ENCODE results near the gene NTRK2. TPM values are rescaled to one million over a fixed set of nuclear protein-coding genes. Genes with fewer than 3 reads are reported as not detected.

Gene NTRK2
- total and polyA plus RNA-seq, 2 experiments from 2014 or later = 0.99 to 3.7 TPM

DNA sequence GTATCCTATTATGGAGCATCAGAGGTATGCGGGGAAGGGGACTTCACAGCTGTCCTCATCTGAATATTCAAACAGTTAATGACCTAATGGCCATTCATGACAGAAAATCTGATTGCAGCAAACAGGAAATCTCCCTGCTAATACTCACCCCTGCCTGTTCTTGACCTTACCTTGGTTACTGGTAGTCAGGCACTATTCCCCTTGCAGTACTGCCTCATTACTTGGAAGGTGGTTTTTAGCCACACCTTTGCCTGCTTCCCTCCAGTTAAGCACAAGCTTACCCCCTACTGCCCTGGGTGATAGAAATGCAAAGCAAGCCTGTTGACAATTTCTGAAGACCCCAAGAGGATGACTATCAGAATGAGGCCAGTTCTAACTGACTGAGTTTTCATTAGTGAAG is 332.4 kb downstream of the NTRK2 start:
- Histone ChIP-seq H3K27me3 (no peaks in the 10 kb centered on the region), H3K4me2 (no peak overlapping the region), H3K4me3 (no peak overlapping the region), H4K20me1 (ENCODE audit: insufficient read depth, poor library complexity, severe bottlenecking) (no peaks in the 10 kb centered on the region), H3K36me3 (replicated peaks; ENCODE audit: insufficient read depth, low read depth) (no peaks in the 10 kb centered on the region), H3K79me2 (no peaks in the 10 kb centered on the region), H3K9me3 (ENCODE audit: low read depth) (no peaks in the 10 kb centered on the region), H3K27ac (no peak overlapping the region), H3K9me2 (replicated peaks; ENCODE audit: insufficient read depth) (no peaks in the 10 kb centered on the region), H2AFZ (no peak overlapping the region), H3K4me1 (ENCODE audit: insufficient read depth) (no peaks in the 10 kb centered on the region)
- DNase-seq (ENCODE audit: low spot score) = no peak
- TF ChIP-seq EZH2 (IDR thresholded peaks at IDR 0.05; ENCODE audit: borderline replicate concordance) = no peak
- TF ChIP-seq EZH2phosphoT487 (IDR thresholded peaks at IDR 0.05; ENCODE audit: low read depth, severe bottlenecking, unreplicated experiment) = no peak
- TF ChIP-seq, protein P1, sequence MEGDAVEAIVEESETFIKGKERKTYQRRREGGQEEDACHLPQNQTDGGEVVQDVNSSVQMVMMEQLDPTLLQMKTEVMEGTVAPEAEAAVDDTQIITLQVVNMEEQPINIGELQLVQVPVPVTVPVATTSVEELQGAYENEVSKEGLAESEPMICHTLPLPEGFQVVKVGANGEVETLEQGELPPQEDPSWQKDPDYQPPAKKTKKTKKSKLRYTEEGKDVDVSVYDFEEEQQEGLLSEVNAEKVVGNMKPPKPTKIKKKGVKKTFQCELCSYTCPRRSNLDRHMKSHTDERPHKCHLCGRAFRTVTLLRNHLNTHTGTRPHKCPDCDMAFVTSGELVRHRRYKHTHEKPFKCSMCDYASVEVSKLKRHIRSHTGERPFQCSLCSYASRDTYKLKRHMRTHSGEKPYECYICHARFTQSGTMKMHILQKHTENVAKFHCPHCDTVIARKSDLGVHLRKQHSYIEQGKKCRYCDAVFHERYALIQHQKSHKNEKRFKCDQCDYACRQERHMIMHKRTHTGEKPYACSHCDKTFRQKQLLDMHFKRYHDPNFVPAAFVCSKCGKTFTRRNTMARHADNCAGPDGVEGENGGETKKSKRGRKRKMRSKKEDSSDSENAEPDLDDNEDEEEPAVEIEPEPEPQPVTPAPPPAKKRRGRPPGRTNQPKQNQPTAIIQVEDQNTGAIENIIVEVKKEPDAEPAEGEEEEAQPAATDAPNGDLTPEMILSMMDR (IDR thresholded peaks at IDR 0.05; ENCODE audit: poor library complexity) = no peak
- WGBS (ENCODE audit: low lambda C conversion rate, missing lambda C conversion rate) = 94% methylated on average over 1 of the region's 1 CpG

DNA sequence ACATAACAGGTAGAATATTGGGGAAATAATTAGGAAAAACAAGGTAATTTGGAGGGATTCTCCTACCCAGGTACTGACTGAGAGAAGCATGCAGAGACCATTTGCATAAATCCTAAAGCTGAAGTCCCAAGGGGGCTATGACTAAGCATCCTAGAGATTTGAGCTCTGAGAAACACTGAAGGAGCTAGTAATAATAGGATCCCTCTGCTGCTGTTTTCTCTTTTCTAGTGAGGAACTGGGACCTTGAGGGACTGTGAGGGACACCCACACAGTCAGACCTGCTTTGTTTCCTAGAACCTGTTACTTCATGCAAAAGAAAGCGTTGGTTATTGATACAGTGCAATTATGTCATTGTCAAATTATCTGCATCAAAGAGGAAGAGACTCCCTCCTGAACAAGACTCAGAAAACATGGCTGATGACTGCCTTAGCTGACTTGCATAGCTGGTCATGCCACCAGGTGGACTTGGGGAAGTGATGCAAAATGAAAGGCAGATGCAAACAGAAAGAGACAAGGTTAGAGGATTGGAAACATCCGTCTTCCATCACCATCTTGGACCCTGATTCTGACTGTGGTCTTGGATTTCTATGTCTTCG is 335.4 kb downstream of the NTRK2 start:
- Histone ChIP-seq H3K27ac (no peak overlapping the region), H3K9me3 (ENCODE audit: low read depth) (no peaks in the 10 kb centered on the region), H4K20me1 (ENCODE audit: insufficient read depth, poor library complexity, severe bottlenecking) (no peaks in the 10 kb centered on the region), H3K27me3 (no peaks in the 10 kb centered on the region), H2AFZ (no peak overlapping the region), H3K4me3 (no peak overlapping the region), H3K4me1 (ENCODE audit: insufficient read depth) (no peaks in the 10 kb centered on the region), H3K9me2 (replicated peaks; ENCODE audit: insufficient read depth) (no peaks in the 10 kb centered on the region), H3K4me2 (no peak overlapping the region), H3K79me2 (no peaks in the 10 kb centered on the region), H3K36me3 (replicated peaks; ENCODE audit: insufficient read depth, low read depth) (no peaks in the 10 kb centered on the region)
- WGBS (ENCODE audit: low lambda C conversion rate, missing lambda C conversion rate) = 61% methylated on average over 3 of the region's 3 CpGs
- DNase-seq (ENCODE audit: low spot score) = no peak
- TF ChIP-seq, protein P1 (IDR thresholded peaks at IDR 0.05; ENCODE audit: poor library complexity) = no peak
- TF ChIP-seq EZH2 (IDR thresholded peaks at IDR 0.05; ENCODE audit: borderline replicate concordance) = no peak
- no peak for TF ChIP-seq EZH2phosphoT487 (IDR thresholded peaks at IDR 0.05; ENCODE audit: low read depth, severe bottlenecking, unreplicated experiment)

DNA sequence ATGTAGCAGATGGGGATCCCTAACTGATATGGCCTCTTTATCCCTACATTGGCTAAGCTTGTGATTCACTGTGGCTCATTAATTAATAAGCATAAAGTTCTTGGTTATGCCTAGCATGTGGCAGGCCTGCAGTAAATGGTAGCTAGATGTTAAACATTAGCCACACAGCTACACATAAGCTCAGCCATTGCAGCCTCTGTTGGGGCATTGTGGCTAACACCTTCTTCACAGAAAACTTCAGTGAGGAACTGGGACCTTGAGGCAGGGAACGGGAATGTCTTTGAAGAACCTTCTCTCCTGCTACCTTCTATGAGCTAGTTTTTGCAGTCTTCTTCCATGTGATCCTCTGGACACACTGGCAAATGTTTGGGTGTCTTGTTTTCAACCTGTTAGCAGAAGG is 338.2 kb downstream of the NTRK2 start:
- 85% methylated on average over 1 of the region's 1 CpG for whole genome bisulfite sequencing (ENCODE audit: low lambda C conversion rate, missing lambda C conversion rate)
- TF ChIP-seq, protein P1 (IDR thresholded peaks at IDR 0.05; ENCODE audit: poor library complexity) = no peak
- TF ChIP-seq EZH2phosphoT487 (IDR thresholded peaks at IDR 0.05; ENCODE audit: low read depth, severe bottlenecking, unreplicated experiment) = no peak
- H3K36me3 ChIP-seq (replicated peaks; ENCODE audit: insufficient read depth, low read depth) = no peaks in the 10 kb centered on the region

More for the DNA sequence above, 338.2 kb downstream of the NTRK2 start:
- H4K20me1 ChIP-seq (ENCODE audit: insufficient read depth, poor library complexity, severe bottlenecking) = no peaks in the 10 kb centered on the region
- no peaks in the 10 kb centered on the region for H3K79me2 ChIP-seq
- H3K27ac ChIP-seq = no peak overlapping the region
- H2AFZ ChIP-seq = no peak overlapping the region
- H3K9me2 ChIP-seq (replicated peaks; ENCODE audit: insufficient read depth) = no peaks in the 10 kb centered on the region
- no peak overlapping the region for H3K4me3 ChIP-seq
- no peaks in the 10 kb centered on the region for H3K4me1 ChIP-seq (ENCODE audit: insufficient read depth)
- H3K4me2 ChIP-seq = no peak overlapping the region
- no peak for DNase-seq (ENCODE audit: low spot score)
- no peaks in the 10 kb centered on the region for H3K9me3 ChIP-seq (ENCODE audit: low read depth)
- H3K27me3 ChIP-seq = no peaks in the 10 kb centered on the region

Data from hepatocyte (in vitro differentiated cells).